Right atrium auricular region (tissue), 2 donors: ENCODE results near the gene DZIP1L. TPM values are rescaled to one million over a fixed set of nuclear protein-coding genes. Genes with fewer than 3 reads are reported as not detected.
A peak's percentile ranks its signal among the peaks of the same experiment; 100 is the strongest.

Experiments
- DNase-seq: peaks from one replicate; pipeline ENCODE4 v3.0.0-alpha.2; 2019; ENCODE audit warnings: low spot score
- H3K27ac ChIP-seq, 2 donors: fragments of 200-600 bp; sonication (generic); 1 replicate in 1 of 2; 2 replicates in 1 of 2; pipeline ENCODE4 v1.5.1; 2016 to 2019
- H3K27me3 ChIP-seq, 2 donors: fragments of 200-600 bp; sonication (generic); one replicate each; pipeline versions ENCODE4 v1.5.1 to v1.6.0; 2017 to 2019
- H3K36me3 ChIP-seq: fragments of 200-600 bp; sonication (generic); one replicate; pipeline ENCODE4 v1.5.1; 2016
- H3K4me1 ChIP-seq, 2 donors: fragments of 200-600 bp; sonication (generic); one replicate each; pipeline versions ENCODE4 v1.5.1 to v1.6.0; 2017 to 2019
- H3K4me3 ChIP-seq, 2 donors: fragments of 200-600 bp; sonication (generic); 1 replicate in 1 of 2; 2 replicates in 1 of 2; pipeline ENCODE4 v1.5.1; 2017 to 2019; ENCODE audit warnings: mild to moderate bottlenecking in 1 of 2, moderate library complexity in 1 of 2
- H3K9me3 ChIP-seq, 2 donors: fragments of 200-600 bp; sonication (generic); one replicate each; pipeline ENCODE4 v1.5.1; 2019
- CTCF ChIP-seq, 2 donors: fragments of 200-600 bp; sonication (generic); IDR thresholded peaks; one replicate each; pipeline ENCODE4 v1.5.1; 2019; ENCODE audit warnings: antibody characterized with exemption in 2 of 2
- total RNA-seq, 2 donors: library from RNA; depleted of rRNA; stranded (reverse); fragments of >200 nt; gene quantifications; one replicate each; pipeline ENCODE4 v1.1.0, GENCODE V29; 2016

The DZIP1L gene
- total RNA-seq, 2 donors from 2014 or later = 4.0 to 4.6 TPM

DNA sequence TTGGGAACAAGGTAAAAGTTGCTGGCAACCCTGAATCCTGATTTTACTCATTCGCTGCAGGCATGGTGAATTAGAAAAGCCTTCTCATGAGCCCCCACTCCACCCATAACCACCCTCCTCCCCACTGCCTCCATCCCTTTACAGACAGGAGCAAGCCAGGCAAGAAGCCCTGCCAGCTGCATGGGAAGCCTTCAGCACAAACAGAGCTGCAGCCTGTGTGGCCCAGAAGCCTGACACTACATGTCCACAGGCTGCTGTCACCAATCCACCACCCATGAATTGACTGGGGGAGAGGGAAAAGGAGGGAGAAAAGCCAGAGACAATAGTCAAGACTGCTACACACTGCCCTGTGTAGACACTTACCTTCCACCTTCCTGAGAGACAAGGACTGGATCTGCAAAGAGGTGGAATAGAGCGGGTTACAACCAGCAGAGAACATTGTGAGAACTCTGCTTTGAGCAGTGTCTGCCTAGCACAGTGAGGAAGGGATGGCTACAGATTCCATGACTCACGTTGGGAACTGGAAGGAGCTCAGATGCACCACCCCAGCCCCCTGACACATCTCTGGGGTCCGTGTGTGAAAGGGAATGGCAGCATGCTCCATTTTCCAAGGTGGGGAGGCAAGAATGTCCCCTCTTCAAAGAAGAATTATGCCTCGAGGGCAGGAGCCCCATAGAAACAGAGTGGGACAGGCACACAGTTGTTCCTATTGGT, 33.9 kb downstream of the DZIP1L start:
- H3K27ac ChIP-seq = peak overlapping the region in 1 of 2 donors; percentile 72
- H3K36me3 ChIP-seq = peaks cover 31% of the 10 kb centered on the region
- no peaks in the 10 kb centered on the region for H3K27me3 ChIP-seq
- no peaks in the 10 kb centered on the region for H3K9me3 ChIP-seq
- no peak for DNase-seq
- H3K4me3 ChIP-seq = no peak overlapping the region
- H3K4me1 ChIP-seq = no peaks in the 10 kb centered on the region
- no peak for TF ChIP-seq CTCF (IDR thresholded peaks at IDR 0.05)

- H3K4me3 ChIP-seq = no peak overlapping the region
- H3K36me3 ChIP-seq = peaks cover 26% of the 10 kb centered on the region
Measured at GRCh38 chr3:138079901-138080300, 35.5 kb downstream of the DZIP1L start.

DNA sequence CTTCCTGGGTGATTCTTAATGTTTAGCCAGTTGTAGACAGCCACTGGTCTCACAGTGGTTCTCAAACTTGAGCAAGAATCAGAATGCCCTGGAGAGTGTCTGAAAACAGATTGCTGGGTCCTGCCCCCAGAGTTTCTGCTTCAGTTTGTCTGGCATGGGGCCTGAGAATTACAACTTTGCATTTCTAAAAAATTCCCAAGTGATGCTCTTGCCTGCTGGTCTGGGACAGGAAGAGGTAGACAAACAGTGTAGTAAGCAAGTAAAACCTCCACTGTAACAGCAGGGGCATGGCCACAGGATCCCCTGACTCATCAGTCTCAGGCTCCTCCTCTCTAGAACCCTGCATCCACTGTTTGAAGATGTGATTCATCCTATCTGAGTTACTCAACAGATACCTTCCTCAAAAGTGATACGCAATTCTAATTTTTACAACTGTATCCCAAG, 36.5 kb downstream of the DZIP1L start:
- DNase-seq = no peak
- H3K36me3 ChIP-seq = peaks cover 22% of the 10 kb centered on the region
- no peak overlapping the region for H3K27ac ChIP-seq
- H3K4me1 ChIP-seq = no peaks in the 10 kb centered on the region
- no peak for TF ChIP-seq CTCF (IDR thresholded peaks at IDR 0.05)
- no peak overlapping the region for H3K4me3 ChIP-seq
- H3K27me3 ChIP-seq = no peaks in the 10 kb centered on the region
- no peaks in the 10 kb centered on the region for H3K9me3 ChIP-seq

More at GRCh38 chr3:138079901-138080300, 35.5 kb downstream of the DZIP1L start:
- TF ChIP-seq CTCF (IDR thresholded peaks at IDR 0.05) = no peak
- Histone ChIP-seq H3K9me3 (no peaks in the 10 kb centered on the region), H3K4me1 (no peaks in the 10 kb centered on the region), H3K27me3 (no peaks in the 10 kb centered on the region), H3K27ac (no peak overlapping the region)
- DNase-seq = no peak

DNA sequence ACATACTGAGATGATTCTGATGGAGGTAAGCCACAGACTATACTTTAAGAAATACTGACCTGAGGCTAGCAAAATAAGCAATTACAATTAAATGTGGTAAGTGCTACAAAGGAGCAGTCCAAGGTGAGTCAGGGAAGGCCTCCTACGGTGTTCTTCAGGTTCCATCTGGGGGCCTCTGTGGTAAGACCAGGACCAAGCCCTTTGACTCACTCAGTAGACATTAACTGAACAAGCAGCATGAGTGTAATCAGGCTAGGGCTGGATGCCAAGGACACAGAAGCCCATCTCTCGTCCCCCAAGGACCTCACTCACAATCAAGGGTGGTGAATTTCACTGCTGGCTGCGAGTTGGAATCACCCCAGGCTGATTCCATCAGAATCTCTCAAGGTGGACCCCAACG, 37.3 kb downstream of the DZIP1L start:
- peaks cover 16% of the 10 kb centered on the region for H3K36me3 ChIP-seq
- TF ChIP-seq CTCF (IDR thresholded peaks at IDR 0.05) = no peak
- no peaks in the 10 kb centered on the region for H3K4me1 ChIP-seq
- no peak overlapping the region for H3K27ac ChIP-seq
- H3K4me3 ChIP-seq = no peak overlapping the region
- H3K9me3 ChIP-seq = no peaks in the 10 kb centered on the region
- DNase-seq = no peak
- H3K27me3 ChIP-seq = no peaks in the 10 kb centered on the region

GRCh38 chr3:138072796-138073195, 42.6 kb downstream of the DZIP1L start:
- Histone ChIP-seq H3K9me3 (no peaks in the 10 kb centered on the region), H3K36me3 (peaks cover 25% of the 10 kb centered on the region)

More at GRCh38 chr3:138072796-138073195, 42.6 kb downstream of the DZIP1L start:
- H3K4me1 ChIP-seq = no peaks in the 10 kb centered on the region
- no peak overlapping the region for H3K27ac ChIP-seq
- no peak overlapping the region for H3K4me3 ChIP-seq
- no peaks in the 10 kb centered on the region for H3K27me3 ChIP-seq
- DNase-seq = no peak
- no peak for TF ChIP-seq CTCF (IDR thresholded peaks at IDR 0.05)
